ENCODE data around the gene LRRC3B. TPM values are rescaled to one million over a fixed set of nuclear protein-coding genes. Genes with fewer than 3 reads are reported as not detected.

LRRC3B gene
- total RNA-seq, 2 experiments from 2014 or later, result not detected

GRCh38 chr3:26614006-26614685 is 8.4 kb upstream of the LRRC3B start:
- no TSS peak for BruUV-seq (replicated peaks)
- Histone ChIP-seq H3K27ac (ENCODE audit: low read depth, low read length, poor library complexity, severe bottlenecking) (no peak overlapping the region), H3K79me2 (ENCODE audit: insufficient read depth, low read depth, low read length) (no peaks in the 10 kb centered on the region), H4K20me1 (ENCODE audit: insufficient read depth, low read length) (no peaks in the 10 kb centered on the region), H3K36me3 (ENCODE audit: insufficient read depth, low read length) (no peaks in the 10 kb centered on the region), H2AFZ (ENCODE audit: low read length) (no peak overlapping the region), H3K9me2 (ENCODE audit: insufficient read depth, low read length) (no peaks in the 10 kb centered on the region), H3K4me1 (ENCODE audit: insufficient read depth, low read length, poor library complexity, severe bottlenecking) (no peaks in the 10 kb centered on the region), H3K4me2 (ENCODE audit: low read length) (no peak overlapping the region), H3K9me3 (ENCODE audit: low read length) (no peaks in the 10 kb centered on the region), H3K4me3 (ENCODE audit: low read depth, low read length, poor library complexity, severe bottlenecking) (no peak overlapping the region)
- CTCF ChIA-PET (ENCODE audit: unreplicated experiment), result no interaction called here
- no peak for DNase-seq (ENCODE audit: low spot score)
- POLR2A ChIA-PET, result interaction anchor here (0.7 kb wide), 1 partner anchor 745 kb away, joined by 3 read pairs; no protein-coding TSS in a partner anchor
- intact Hi-C loops (cut with micrococcal nuclease; ENCODE audit: unreplicated experiment), result no loop called here
- TF ChIP-seq, protein P1, sequence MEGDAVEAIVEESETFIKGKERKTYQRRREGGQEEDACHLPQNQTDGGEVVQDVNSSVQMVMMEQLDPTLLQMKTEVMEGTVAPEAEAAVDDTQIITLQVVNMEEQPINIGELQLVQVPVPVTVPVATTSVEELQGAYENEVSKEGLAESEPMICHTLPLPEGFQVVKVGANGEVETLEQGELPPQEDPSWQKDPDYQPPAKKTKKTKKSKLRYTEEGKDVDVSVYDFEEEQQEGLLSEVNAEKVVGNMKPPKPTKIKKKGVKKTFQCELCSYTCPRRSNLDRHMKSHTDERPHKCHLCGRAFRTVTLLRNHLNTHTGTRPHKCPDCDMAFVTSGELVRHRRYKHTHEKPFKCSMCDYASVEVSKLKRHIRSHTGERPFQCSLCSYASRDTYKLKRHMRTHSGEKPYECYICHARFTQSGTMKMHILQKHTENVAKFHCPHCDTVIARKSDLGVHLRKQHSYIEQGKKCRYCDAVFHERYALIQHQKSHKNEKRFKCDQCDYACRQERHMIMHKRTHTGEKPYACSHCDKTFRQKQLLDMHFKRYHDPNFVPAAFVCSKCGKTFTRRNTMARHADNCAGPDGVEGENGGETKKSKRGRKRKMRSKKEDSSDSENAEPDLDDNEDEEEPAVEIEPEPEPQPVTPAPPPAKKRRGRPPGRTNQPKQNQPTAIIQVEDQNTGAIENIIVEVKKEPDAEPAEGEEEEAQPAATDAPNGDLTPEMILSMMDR (conservative IDR thresholded peaks at IDR 0.05; ENCODE audit: low read length), result no peak
- TF ChIP-seq EZH2phosphoT487 (IDR thresholded peaks at IDR 0.05; ENCODE audit: borderline replicate concordance, low read depth, low read length), result no peak

GRCh38 chr3:26621176-26621575 is 1.4 kb upstream of the LRRC3B start:
- CTCF ChIA-PET (ENCODE audit: unreplicated experiment), result no interaction called here

More at GRCh38 chr3:26621176-26621575, 1.4 kb upstream of the LRRC3B start:
- no peak for DNase-seq (ENCODE audit: low spot score)
- no TSS peak for BruUV-seq (replicated peaks)
- intact Hi-C loops (cut with micrococcal nuclease; ENCODE audit: unreplicated experiment), result no loop called here
- H3K9me2 ChIP-seq (ENCODE audit: insufficient read depth, low read length), result no peaks in the 10 kb centered on the region
- POLR2A ChIA-PET, result no interaction called here
- H3K4me1 ChIP-seq (ENCODE audit: insufficient read depth, low read length, poor library complexity, severe bottlenecking), result no peaks in the 10 kb centered on the region
- no peak overlapping the region for H3K27ac ChIP-seq (ENCODE audit: low read depth, low read length, poor library complexity, severe bottlenecking)
- no peak overlapping the region for H2AFZ ChIP-seq (ENCODE audit: low read length)
- no peaks in the 10 kb centered on the region for H3K36me3 ChIP-seq (ENCODE audit: insufficient read depth, low read length)
- H3K4me2 ChIP-seq (ENCODE audit: low read length), result no peak overlapping the region
- TF ChIP-seq, protein P1 (conservative IDR thresholded peaks at IDR 0.05; ENCODE audit: low read length), result no peak
- TF ChIP-seq EZH2phosphoT487 (IDR thresholded peaks at IDR 0.05; ENCODE audit: borderline replicate concordance, low read depth, low read length), result no peak
- no peaks in the 10 kb centered on the region for H3K79me2 ChIP-seq (ENCODE audit: insufficient read depth, low read depth, low read length)
- no peaks in the 10 kb centered on the region for H4K20me1 ChIP-seq (ENCODE audit: insufficient read depth, low read length)
- H3K4me3 ChIP-seq (ENCODE audit: low read depth, low read length, poor library complexity, severe bottlenecking), result no peak overlapping the region
- H3K9me3 ChIP-seq (ENCODE audit: low read length), result no peaks in the 10 kb centered on the region

Measured in OCI-LY7 (cell line).